ENCODE measurements around the gene MAML2.
A peak's percentile ranks its signal among the peaks of the same experiment; 100 is the strongest.

MAML2 gene

GRCh38 chr11:96021901-96022650 is 320.9 kb downstream of the MAML2 start:
- DNase-seq = no peak

GRCh38 chr11:96019810-96020747 is 322.9 kb downstream of the MAML2 start:
- DNase-seq = no peak

GRCh38 chr11:96019281-96019680 is 323.7 kb downstream of the MAML2 start:
- DNase-seq = no peak

DNA sequence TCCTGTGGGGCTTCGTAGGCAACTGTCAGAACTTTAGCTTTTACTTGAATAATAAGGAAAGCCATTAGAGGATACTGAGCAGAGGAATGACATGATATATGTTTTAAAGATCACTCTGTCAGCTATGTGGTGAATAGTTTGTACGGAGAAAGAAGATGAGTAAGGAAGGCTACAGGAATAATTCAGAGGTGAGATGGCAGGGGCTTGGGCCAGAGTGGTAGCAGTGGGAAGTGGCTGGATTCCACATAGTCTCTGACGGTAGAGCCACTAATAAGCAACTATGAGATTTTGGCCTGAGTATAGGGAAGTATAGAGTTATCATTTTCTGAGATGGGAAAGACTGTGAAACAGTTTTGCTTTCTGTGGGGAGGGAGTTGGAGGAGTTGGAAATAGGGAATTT is 325.1 kb downstream of the MAML2 start:
- no peak for DNase-seq

DNA sequence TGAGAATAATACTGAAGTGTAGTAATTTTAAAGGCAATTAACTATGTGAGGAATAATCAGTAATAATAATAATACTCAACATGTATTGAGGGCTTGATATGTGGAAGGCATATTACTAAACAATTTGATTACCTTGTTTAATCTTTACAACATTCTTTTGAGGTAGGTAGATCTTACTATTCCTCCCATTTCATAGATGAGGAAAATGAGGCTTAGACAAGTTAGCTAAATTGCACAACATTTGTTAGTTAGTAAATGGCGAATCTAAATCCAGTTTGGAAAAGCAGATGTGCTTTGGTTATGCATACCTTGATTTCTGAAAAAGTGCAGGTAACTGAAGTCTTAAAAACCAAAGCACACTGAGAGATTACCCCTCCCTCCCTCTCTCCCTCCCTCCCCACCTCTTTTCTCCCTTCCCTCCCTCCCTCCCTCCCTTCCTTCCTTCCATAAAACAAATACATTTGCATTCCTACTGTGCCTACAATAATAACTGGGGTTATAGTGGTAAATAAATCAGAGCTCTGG is 326.0 kb downstream of the MAML2 start:
- DNase-seq = no peak

DNA sequence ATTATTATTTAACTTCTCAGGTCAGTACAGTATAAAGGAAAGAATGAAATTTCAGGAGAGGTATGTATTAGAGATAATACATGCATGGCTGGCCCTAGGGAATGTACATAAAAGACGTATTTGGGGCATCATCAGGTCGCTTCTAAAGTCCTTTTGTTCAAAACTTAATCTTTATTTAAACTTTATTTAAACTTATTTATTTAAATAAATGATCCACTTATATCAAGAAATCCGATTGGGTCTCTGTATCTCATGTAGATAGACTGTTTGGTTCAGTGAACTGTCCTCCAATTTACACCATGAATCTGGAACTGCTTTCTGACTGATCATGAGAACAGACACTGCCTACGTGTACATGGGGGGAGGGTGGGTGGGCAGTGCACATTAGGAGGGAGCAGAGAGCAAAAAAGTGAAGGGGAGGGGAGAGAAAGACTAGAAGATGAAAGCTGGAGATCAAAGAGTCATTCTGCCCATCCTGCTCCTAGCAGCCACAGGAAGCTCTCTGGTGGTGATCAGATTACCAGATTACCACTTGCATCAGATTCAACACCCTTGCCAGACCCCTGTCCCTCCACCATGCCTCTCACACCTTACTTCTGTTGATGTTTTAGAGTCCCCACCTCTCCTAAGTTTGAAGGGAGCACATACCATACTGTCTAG is 327.0 kb downstream of the MAML2 start:
- DNase-seq = peak; percentile 44

DNA sequence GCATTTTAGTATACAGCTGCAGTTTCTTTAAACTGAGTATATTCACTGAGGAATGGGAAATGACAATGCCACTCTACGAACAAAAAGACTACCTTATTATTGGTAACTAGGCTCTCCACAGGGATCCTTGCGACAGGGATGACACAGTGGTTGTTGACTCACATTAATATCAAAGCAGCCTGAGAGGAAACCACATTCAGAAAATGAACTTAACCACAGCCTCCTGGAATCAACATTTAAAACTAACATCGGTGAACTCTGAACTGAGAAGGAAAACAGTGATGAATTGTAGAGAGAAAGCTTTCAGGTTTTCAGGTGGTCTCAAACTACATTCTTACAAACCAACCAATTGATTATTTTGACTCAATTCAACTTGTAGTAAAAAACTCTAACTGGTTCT is 328.8 kb downstream of the MAML2 start:
- DNase-seq = peak; percentile 66

- DNase-seq = no peak
These were observed 329.4 kb downstream of the MAML2 start for GRCh38 chr11:96013461-96014213.

GRCh38 chr11:96012086-96012824 is 330.7 kb downstream of the MAML2 start:
- peak; percentile 82 for DNase-seq

- DNase-seq = no peak
These were observed 332.3 kb downstream of the MAML2 start for GRCh38 chr11:96010683-96011082.

- DNase-seq = no peak
These were observed 334.8 kb downstream of the MAML2 start for GRCh38 chr11:96008161-96008720.

- no peak for DNase-seq
These were observed 337.0 kb downstream of the MAML2 start for GRCh38 chr11:96006037-96006436.

GRCh38 chr11:96004862-96005261 is 338.1 kb downstream of the MAML2 start:
- no peak for DNase-seq

DNA sequence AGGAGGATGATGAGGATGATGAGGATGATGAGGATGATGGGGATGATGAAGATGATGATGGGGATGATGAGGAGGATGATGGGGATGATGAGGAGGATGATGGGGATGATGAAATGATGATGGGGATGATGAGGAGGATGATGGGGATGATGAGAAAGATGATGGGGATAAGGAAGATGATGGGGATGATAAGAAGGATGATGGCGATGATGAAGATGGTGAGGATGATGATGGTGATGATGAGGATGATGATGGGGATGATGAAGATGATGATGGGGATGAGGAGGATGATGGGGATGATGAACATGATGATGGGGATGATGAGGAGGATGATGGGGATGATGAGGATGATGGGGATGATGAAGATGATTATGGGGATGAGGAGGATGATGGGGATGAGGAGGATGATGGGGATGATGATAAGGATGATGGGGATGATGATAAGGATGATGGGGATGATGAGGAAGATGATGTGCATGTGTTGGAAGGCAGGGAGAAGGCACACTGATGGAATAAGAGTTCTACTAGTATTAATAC is 340.2 kb downstream of the MAML2 start:
- DNase-seq = no peak

DNA sequence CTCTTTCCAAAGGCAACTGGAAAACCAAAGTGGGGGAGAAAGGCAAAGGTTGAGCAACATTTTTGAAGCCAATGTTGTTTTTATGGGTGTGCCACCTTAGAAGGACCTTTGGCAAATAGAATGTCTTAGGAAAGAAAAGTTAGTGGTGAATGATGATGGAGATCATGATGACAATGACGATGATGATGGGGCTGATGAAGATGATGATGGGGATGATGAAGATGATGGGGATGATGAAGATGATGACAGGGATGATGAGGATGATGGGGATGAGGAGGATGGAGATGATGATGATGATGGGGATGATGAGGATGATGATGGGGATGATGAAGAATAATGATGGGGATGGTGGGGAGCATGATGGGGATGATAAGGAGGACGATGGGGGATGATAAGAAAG is 340.7 kb downstream of the MAML2 start:
- no peak for DNase-seq

DNA sequence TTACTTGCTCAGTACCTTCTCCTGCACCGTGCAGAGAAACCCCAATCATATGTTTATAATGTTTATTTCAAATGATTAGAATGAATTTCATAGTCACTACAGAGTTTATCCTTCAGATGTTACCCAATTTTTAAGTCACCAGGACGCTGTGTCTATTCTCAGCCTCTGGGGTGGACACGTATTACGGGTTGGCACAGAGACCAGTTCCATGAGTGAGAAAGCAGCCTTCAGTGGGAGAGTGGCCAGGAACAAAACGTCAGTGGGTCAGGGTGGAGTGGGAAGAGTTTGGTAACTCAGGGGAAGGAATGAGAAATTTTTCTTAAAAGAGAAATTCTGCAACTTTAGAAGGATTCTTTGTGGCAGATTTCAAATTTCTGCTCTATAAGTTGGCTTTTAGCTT is 342.0 kb downstream of the MAML2 start:
- DNase-seq = no peak

GRCh38 chr11:95999711-96000406 is 343.1 kb downstream of the MAML2 start:
- DNase-seq = no peak

DNA sequence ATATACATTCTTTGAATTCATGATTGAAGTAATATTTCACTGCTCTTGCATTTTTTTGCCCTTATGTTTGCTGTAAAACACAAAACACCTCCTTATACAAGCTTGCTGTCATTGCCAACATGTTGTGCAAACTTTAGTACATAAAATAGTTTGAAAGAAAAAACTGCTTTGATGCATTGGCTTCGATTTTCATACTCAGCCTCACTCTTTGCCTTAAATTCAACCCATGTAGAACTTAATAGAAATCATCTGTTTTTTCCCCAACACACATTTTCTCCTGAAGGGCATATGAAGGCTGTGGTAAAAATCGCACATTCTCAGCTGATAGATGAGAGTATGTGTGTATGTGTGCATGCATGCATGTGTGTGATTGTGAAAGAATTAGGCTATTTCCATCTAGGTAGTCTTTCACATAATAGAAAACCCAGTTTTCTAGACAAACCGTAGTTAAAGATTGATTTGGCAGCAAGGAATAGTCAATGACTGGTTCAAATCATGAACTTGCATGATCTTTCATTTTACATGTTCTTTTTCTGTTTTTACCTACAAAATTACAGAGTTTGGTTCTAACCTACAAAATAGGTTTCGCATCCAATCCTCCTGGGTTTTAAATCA is 346.3 kb downstream of the MAML2 start:
- no peak for DNase-seq

GRCh38 chr11:95994329-95994728 is 348.7 kb downstream of the MAML2 start:
- no peak for DNase-seq

All from hematopoietic multipotent progenitor cell treated with erythropoietin and hydrocortisone succinate and interleukin-3 and kit ligand, for 4 days (in vitro differentiated cells).